Omental fat pad (tissue), 4 donors: Measurements from ENCODE around the gene HCK. TPM values are rescaled to one million over a fixed set of nuclear protein-coding genes. Genes with fewer than 3 reads are reported as not detected.
"Not testable (repeated sequence)": the region's sequence is repeated elsewhere in the genome, so short reads cannot be mapped to it uniquely, and the experiment has no call there.

Experiments
- ATAC-seq: fragments of 150-250 bp; one replicate; pipeline ENCODE4 v1.9.1; 2016; ENCODE audit warnings: mild to moderate bottlenecking, moderate library complexity; ENCODE audit not compliant: low FRiP score
- DNase-seq: peaks from one replicate; pipeline ENCODE4 v3.0.0-alpha.2; 2019; ENCODE audit warnings: low spot score
- CTCF ChIP-seq, 3 donors: fragments of 450-650 bp; IDR thresholded peaks; one replicate each; pipeline ENCODE4 v1.5.1; 2016 to 2017; ENCODE audit warnings: antibody characterized with exemption in 3 of 3, mild to moderate bottlenecking in 3 of 3, moderate library complexity in 2 of 3
- total RNA-seq, 4 donors: library from RNA; depleted of rRNA; stranded (reverse); fragments of >200 nt; gene quantifications; one replicate each; pipeline ENCODE4 v1.1.0, GENCODE V29; 2016

HCK gene
- total RNA-seq, 4 donors from 2014 or later: 22.4 to 68.6 (median 39.2) TPM

GRCh38 chr20:32028647-32029372 is 23.2 kb upstream of the HCK start:
- no peak for TF ChIP-seq CTCF (IDR thresholded peaks at IDR 0.05)
- ATAC-seq (no peak), DNase-seq (no peak)

DNA sequence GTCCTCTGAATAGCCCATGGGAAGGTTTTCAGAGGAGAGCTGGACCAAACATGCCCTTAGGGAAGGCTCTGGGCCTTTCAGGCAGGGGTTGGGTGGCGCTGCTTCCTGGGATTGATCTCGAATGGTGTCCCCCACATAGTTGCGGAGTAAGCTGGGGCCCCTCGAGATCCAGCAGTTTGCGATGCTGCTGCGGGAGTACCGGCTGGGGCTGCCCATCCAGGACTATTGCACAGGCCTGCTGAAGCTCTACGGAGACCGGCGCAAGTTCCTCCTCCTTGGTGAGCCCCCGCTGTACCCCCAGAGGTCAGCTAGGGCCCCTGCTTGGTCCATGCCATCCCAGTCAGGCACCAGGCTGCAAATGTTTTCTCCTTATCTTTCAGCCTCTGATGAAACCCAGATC is 22.5 kb upstream of the HCK start:
- DNase-seq (no peak), ATAC-seq (no peak)
- TF ChIP-seq CTCF (IDR thresholded peaks at IDR 0.05): no peak

DNA sequence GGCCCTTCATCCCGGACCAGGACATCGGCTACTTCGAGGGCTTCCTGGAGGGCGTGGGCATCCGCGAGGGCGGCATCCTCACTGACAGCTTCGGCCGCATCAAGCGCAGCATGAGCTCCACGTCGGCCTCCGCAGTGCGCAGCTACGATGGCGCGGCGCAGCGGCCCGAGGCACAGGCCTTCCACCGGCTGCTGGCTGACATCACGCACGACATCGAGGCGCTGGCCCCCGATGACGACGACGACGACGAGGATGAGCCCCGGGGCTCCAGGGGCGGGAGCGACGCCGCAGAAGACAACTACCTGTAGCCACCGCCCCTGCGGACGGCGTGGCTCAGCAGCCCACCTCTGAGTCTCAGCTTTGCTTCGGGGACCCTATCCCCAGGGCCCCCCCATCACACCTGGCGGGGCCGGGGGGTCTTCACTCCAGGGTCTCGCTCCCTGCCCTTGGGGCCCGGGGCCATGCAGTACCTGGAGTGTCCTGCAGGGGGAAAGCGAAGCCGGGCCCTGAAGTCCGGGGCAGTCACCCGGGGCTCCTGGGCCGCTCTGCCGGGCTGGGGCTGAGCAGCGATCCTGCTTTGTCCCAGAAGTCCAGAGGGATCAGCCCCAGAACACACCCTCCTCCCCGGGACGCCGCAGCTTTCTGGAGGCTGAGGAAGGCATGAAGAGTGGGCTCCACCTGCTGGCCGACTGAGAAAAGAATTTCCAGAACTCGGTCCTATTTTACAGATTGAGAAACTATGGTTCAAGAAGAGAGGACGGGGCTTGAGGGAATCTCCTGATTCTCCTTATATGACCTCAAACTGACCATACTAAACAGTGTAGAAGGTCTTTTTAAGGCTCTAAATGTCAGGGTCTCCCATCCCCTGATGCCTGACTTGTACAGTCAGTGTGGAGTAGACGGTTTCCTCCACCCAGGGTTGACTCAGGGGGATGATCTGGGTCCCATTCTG is 20.8 kb upstream of the HCK start:
- ATAC-seq (peak; percentile 77), DNase-seq (peak; percentile 48)
- TF ChIP-seq CTCF (IDR thresholded peaks at IDR 0.05): peak in 2 of 3 donors; percentile 25 to 89

GRCh38 chr20:32033316-32033715 is 18.7 kb upstream of the HCK start:
- TF ChIP-seq CTCF (IDR thresholded peaks at IDR 0.05): no peak
- DNase-seq: no peak
- ATAC-seq: no peak

- not testable (repeated sequence) for DNase-seq, ATAC-seq
These were observed 18.3 kb upstream of the HCK start for GRCh38 chr20:32033721-32034120.

GRCh38 chr20:32034581-32035425 is 17.2 kb upstream of the HCK start:
- DNase-seq (no peak), ATAC-seq (peak; percentile 37)
- no peak for TF ChIP-seq CTCF (IDR thresholded peaks at IDR 0.05)

GRCh38 chr20:32035426-32035779 is 16.6 kb upstream of the HCK start:
- ATAC-seq (no peak), DNase-seq (no peak)
- TF ChIP-seq CTCF (IDR thresholded peaks at IDR 0.05): no peak
